Right cardiac atrium (tissue), 5 donors: ENCODE results near the gene IGF2R. TPM values are rescaled to one million over a fixed set of nuclear protein-coding genes. Genes with fewer than 3 reads are reported as not detected.

ENCODE experiments used
- ATAC-seq, 2 donors: fragments of 200-7000 bp; cut with Tn5 transposase; one replicate each; pipeline versions ENCODE4 v1.8.0 to v1.9.1; 2020; ENCODE audit warnings: moderate library complexity in 2 of 2, mild to moderate bottlenecking in 1 of 2
- DNase-seq, 3 donors: peaks; one replicate each; pipeline ENCODE4 v3.0.0-alpha.2; 2020
- H3K27ac ChIP-seq: one replicate; pipeline ENCODE4 v1.5.1; 2013; ENCODE audit warnings: mild to moderate bottlenecking, low read length, control low read depth, moderate library complexity
- H3K27me3 ChIP-seq: one replicate; pipeline ENCODE4 v1.6.1; 2013; ENCODE audit not compliant: control insufficient read depth, insufficient read depth
- H3K4me1 ChIP-seq: one replicate; pipeline ENCODE4 v1.6.1; 2013; ENCODE audit warnings: low read length; ENCODE audit not compliant: control insufficient read depth, insufficient read depth
- H3K4me3 ChIP-seq: one replicate; pipeline ENCODE4 v1.5.1; 2013; ENCODE audit warnings: low read length, control low read depth
- H3K9me3 ChIP-seq: one replicate; pipeline ENCODE4 v1.6.1; 2013; ENCODE audit warnings: low read length; ENCODE audit not compliant: control insufficient read depth
- WGBS: extraction: QIAGEN DNeasy Blood & Tissue Kit; methylation state at CpG from one replicate; pipeline ENCODE4 v1.1.7; 2013; 5-methylcytosine and 5-hydroxymethylcytosine counted together
- intact Hi-C, 4 donors: fragments of 100-400 bp; cut with DNase I; formaldehyde crosslinking; loops; one replicate each; pipeline versions ENCODE4 v1.11.0 to v1.14.0; 2022 to 2023
- polyA plus RNA-seq: library from polyadenylated mRNA; stranded (reverse); fragments of 200-250 nt; gene quantifications from one replicate; pipeline ENCODE4 v1.2.3, GENCODE V29; 2013
- total RNA-seq, 4 donors: library from RNA; stranded (reverse); fragmentation: NEBNext Ultra II Directional; extraction: Animal tissue kit (Norgen Biotek cat#: 25700); gene quantifications; one replicate each; pipeline ENCODE4 v1.2.1, GENCODE V29; 2021
- donor health status: healthy with polysubstance abuse.
- donor health status: DM: no; HTN: yes; CAD: no.
- donor health status: DM: no; HTN: no; CAD: no.
- donor health status: DM: no; HTN: yes; CAD: no; lungs with severe emphysema.
- donor health status: DM: yes; HTN: yes; CAD: no.

IGF2R gene
- total and polyA plus RNA-seq, 5 donors: 19.6 to 48.9 (median 46.5) TPM

- intact Hi-C loops: no loop called here
- ATAC-seq: no peak
- 76% methylated on average over 9 of the region's 9 CpGs for WGBS
- no peak for DNase-seq
- no peak overlapping the region for H3K4me3 ChIP-seq
- no peak overlapping the region for H3K27ac ChIP-seq
- H3K27me3 ChIP-seq: no peaks in the 10 kb centered on the region
- H3K4me1 ChIP-seq: no peaks in the 10 kb centered on the region
- H3K9me3 ChIP-seq: no peaks in the 10 kb centered on the region
Observed at GRCh38 chr6:160065200-160065599, 96.3 kb downstream of the IGF2R start.

- no peak overlapping the region for H3K27ac ChIP-seq
- H3K9me3 ChIP-seq: no peaks in the 10 kb centered on the region
- 94% methylated on average over 10 of the region's 10 CpGs for WGBS
- intact Hi-C loops: no loop called here
- H3K27me3 ChIP-seq: no peaks in the 10 kb centered on the region
- ATAC-seq (no peak), DNase-seq (no peak)
- no peak overlapping the region for H3K4me3 ChIP-seq
- no peaks in the 10 kb centered on the region for H3K4me1 ChIP-seq
Observed at GRCh38 chr6:160067564-160067963, 98.7 kb downstream of the IGF2R start.

- intact Hi-C loops: no loop called here
- Histone ChIP-seq H3K9me3 (no peaks in the 10 kb centered on the region), H3K4me3 (no peak overlapping the region), H3K27ac (no peak overlapping the region), H3K4me1 (no peaks in the 10 kb centered on the region), H3K27me3 (no peaks in the 10 kb centered on the region)
- DNase-seq (no peak), ATAC-seq (no peak)
- WGBS: 88% methylated on average over 7 of the region's 7 CpGs
Observed at GRCh38 chr6:160068346-160068745, 99.5 kb downstream of the IGF2R start.

GRCh38 chr6:160069050-160069454 is 100.2 kb downstream of the IGF2R start:
- Histone ChIP-seq H3K27ac (no peak overlapping the region), H3K4me1 (no peaks in the 10 kb centered on the region), H3K9me3 (no peaks in the 10 kb centered on the region), H3K27me3 (no peaks in the 10 kb centered on the region), H3K4me3 (no peak overlapping the region)
- intact Hi-C loops: no loop called here
- no peak for ATAC-seq
- 81% methylated on average over 9 of the region's 9 CpGs for WGBS
- DNase-seq: no peak

- H3K9me3 ChIP-seq: no peaks in the 10 kb centered on the region
- DNase-seq (no peak), ATAC-seq (no peak)
- intact Hi-C loops: no loop called here
- no peaks in the 10 kb centered on the region for H3K4me1 ChIP-seq
- WGBS: 93% methylated on average over 7 of the region's 7 CpGs
- no peak overlapping the region for H3K4me3 ChIP-seq
- no peaks in the 10 kb centered on the region for H3K27me3 ChIP-seq
- no peak overlapping the region for H3K27ac ChIP-seq
Observed at GRCh38 chr6:160069459-160069858, 100.6 kb downstream of the IGF2R start.

- ATAC-seq (no peak), DNase-seq (no peak)
- 95% methylated on average over 11 of the region's 11 CpGs for WGBS
- Histone ChIP-seq H3K27me3 (no peaks in the 10 kb centered on the region), H3K27ac (no peak overlapping the region), H3K4me3 (no peak overlapping the region), H3K4me1 (no peaks in the 10 kb centered on the region), H3K9me3 (no peaks in the 10 kb centered on the region)
- intact Hi-C loops: no loop called here
Observed at GRCh38 chr6:160070427-160070826, 101.5 kb downstream of the IGF2R start.

GRCh38 chr6:160070831-160071230 is 101.9 kb downstream of the IGF2R start:
- ATAC-seq: no peak
- 90% methylated on average over 2 of the region's 2 CpGs for WGBS
- intact Hi-C loops: no loop called here

GRCh38 chr6:160071805-160072690 is 103.2 kb downstream of the IGF2R start:
- H3K4me3 ChIP-seq: no peak overlapping the region
- ATAC-seq (no peak), DNase-seq (no peak)
- WGBS: 82% methylated on average over 11 of the region's 11 CpGs
- no peak overlapping the region for H3K27ac ChIP-seq
- intact Hi-C loops: no loop called here
- H3K4me1 ChIP-seq: no peaks in the 10 kb centered on the region
- H3K27me3 ChIP-seq: no peaks in the 10 kb centered on the region
- H3K9me3 ChIP-seq: no peaks in the 10 kb centered on the region

More at GRCh38 chr6:160070831-160071230, 101.9 kb downstream of the IGF2R start:
- no peaks in the 10 kb centered on the region for H3K27me3 ChIP-seq
- no peaks in the 10 kb centered on the region for H3K9me3 ChIP-seq
- no peak overlapping the region for H3K27ac ChIP-seq
- no peaks in the 10 kb centered on the region for H3K4me1 ChIP-seq
- H3K4me3 ChIP-seq: no peak overlapping the region
- DNase-seq: no peak

GRCh38 chr6:160073272-160073671 is 104.4 kb downstream of the IGF2R start:
- no peak for ATAC-seq
- WGBS: 90% methylated on average over 9 of the region's 9 CpGs
- intact Hi-C loops: no loop called here

GRCh38 chr6:160076009-160076408 is 107.1 kb downstream of the IGF2R start:
- intact Hi-C loops: no loop called here
- no peak overlapping the region for H3K27ac ChIP-seq
- no peaks in the 10 kb centered on the region for H3K9me3 ChIP-seq
- no peak for DNase-seq
- no peak overlapping the region for H3K4me3 ChIP-seq
- no peak for ATAC-seq
- WGBS: 94% methylated on average over 5 of the region's 5 CpGs
- no peaks in the 10 kb centered on the region for H3K4me1 ChIP-seq
- no peaks in the 10 kb centered on the region for H3K27me3 ChIP-seq

More at GRCh38 chr6:160073272-160073671, 104.4 kb downstream of the IGF2R start:
- no peaks in the 10 kb centered on the region for H3K27me3 ChIP-seq
- no peak overlapping the region for H3K27ac ChIP-seq
- H3K4me3 ChIP-seq: no peak overlapping the region
- H3K4me1 ChIP-seq: no peaks in the 10 kb centered on the region
- no peak for DNase-seq
- H3K9me3 ChIP-seq: no peaks in the 10 kb centered on the region

GRCh38 chr6:160077024-160077423 is 108.1 kb downstream of the IGF2R start:
- 88% methylated on average over 5 of the region's 5 CpGs for WGBS

More at GRCh38 chr6:160077024-160077423, 108.1 kb downstream of the IGF2R start:
- no peak overlapping the region for H3K27ac ChIP-seq
- DNase-seq (no peak), ATAC-seq (no peak)
- H3K27me3 ChIP-seq: no peaks in the 10 kb centered on the region
- no peaks in the 10 kb centered on the region for H3K4me1 ChIP-seq
- H3K4me3 ChIP-seq: no peak overlapping the region
- intact Hi-C loops: no loop called here
- H3K9me3 ChIP-seq: no peaks in the 10 kb centered on the region
